Activated T-cell treated with anti-CD3 and anti-CD28 coated beads for 1 hour (primary cell): ENCODE measurements around the gene SASH1.

ENCODE experiments used
- DNase-seq: peaks from one replicate; pipeline ENCODE4 v3.0.0-alpha.2; 2020; ENCODE audit warnings: low read depth

Gene SASH1

GRCh38 chr6:148459238-148459637 lies 116.6 kb downstream of the SASH1 start:
- no peak for DNase-seq

GRCh38 chr6:148460876-148461646 lies 118.4 kb downstream of the SASH1 start:
- no peak for DNase-seq

GRCh38 chr6:148461986-148462577 lies 119.4 kb downstream of the SASH1 start:
- DNase-seq: no peak

- no peak for DNase-seq
Measured at GRCh38 chr6:148463671-148464070, 121.0 kb downstream of the SASH1 start.

GRCh38 chr6:148464319-148465010 lies 121.8 kb downstream of the SASH1 start:
- DNase-seq: peak; percentile 9

- no peak for DNase-seq
Measured at GRCh38 chr6:148465011-148465335, 122.3 kb downstream of the SASH1 start.

GRCh38 chr6:148465670-148466069 lies 123.0 kb downstream of the SASH1 start:
- DNase-seq: no peak

- DNase-seq: no peak
Measured at GRCh38 chr6:148466158-148466557, 123.5 kb downstream of the SASH1 start.

- DNase-seq: no peak
Measured at GRCh38 chr6:148467926-148468325, 125.3 kb downstream of the SASH1 start.

GRCh38 chr6:148470156-148470555 lies 127.5 kb downstream of the SASH1 start:
- no peak for DNase-seq

- no peak for DNase-seq
Measured at GRCh38 chr6:148470606-148471465, 128.2 kb downstream of the SASH1 start.

- DNase-seq: no peak
Measured at GRCh38 chr6:148471624-148472159, 129.1 kb downstream of the SASH1 start.

GRCh38 chr6:148472171-148473105 lies 129.8 kb downstream of the SASH1 start:
- DNase-seq: no peak

GRCh38 chr6:148479497-148479896 lies 136.9 kb downstream of the SASH1 start:
- no peak for DNase-seq

- no peak for DNase-seq
Measured at GRCh38 chr6:148487461-148487860, 144.8 kb downstream of the SASH1 start.

GRCh38 chr6:148491638-148492251 lies 149.1 kb downstream of the SASH1 start:
- no peak for DNase-seq

GRCh38 chr6:148492654-148493290 lies 150.1 kb downstream of the SASH1 start:
- no peak for DNase-seq

GRCh38 chr6:148493424-148493823 lies 150.8 kb downstream of the SASH1 start:
- no peak for DNase-seq

GRCh38 chr6:148494226-148494625 lies 151.6 kb downstream of the SASH1 start:
- DNase-seq: no peak

GRCh38 chr6:148495029-148495428 lies 152.4 kb downstream of the SASH1 start:
- DNase-seq: no peak
